Measurements from ENCODE around the gene ANKFY1.

Gene ANKFY1

GRCh38 chr17:4263282-4264215 lies at the start of gene ANKFY1:
Gene ANKFY1, minus strand, starts transcription at chr17:4263979. Its CDS starts 38 bp downstream, at chr17:4263941.
- TF ChIP-seq CTCF (IDR thresholded peaks at IDR 0.05; ENCODE audit: insufficient read depth, low read depth, low read length, missing control alignments): no peak

GRCh38 chr17:4310354-4311060 lies 46.7 kb upstream of the ANKFY1 start:
- no peak for TF ChIP-seq CTCF (IDR thresholded peaks at IDR 0.05; ENCODE audit: insufficient read depth, low read depth, low read length, missing control alignments)
- DNase-seq (ENCODE audit: low read depth): no peak
- no peak overlapping the region for H3K4me3 ChIP-seq (ENCODE audit: low read depth, low read length)

More at GRCh38 chr17:4263282-4264215, at the start of gene ANKFY1:
- peak; percentile 97 for DNase-seq (ENCODE audit: low read depth)
- H3K4me3 ChIP-seq (ENCODE audit: low read depth, low read length): peak within 1 kb of the TSS; percentile 86

- TF ChIP-seq CTCF (IDR thresholded peaks at IDR 0.05; ENCODE audit: insufficient read depth, low read depth, low read length, missing control alignments): no peak
- DNase-seq (ENCODE audit: low read depth): no peak
- no peak overlapping the region for H3K4me3 ChIP-seq (ENCODE audit: low read depth, low read length)
Observed at GRCh38 chr17:4309897-4310296, 46.1 kb upstream of the ANKFY1 start.

GRCh38 chr17:4307179-4307930 lies 43.6 kb upstream of the ANKFY1 start:
- DNase-seq (ENCODE audit: low read depth): no peak
- no peak overlapping the region for H3K4me3 ChIP-seq (ENCODE audit: low read depth, low read length)
- no peak for TF ChIP-seq CTCF (IDR thresholded peaks at IDR 0.05; ENCODE audit: insufficient read depth, low read depth, low read length, missing control alignments)

GRCh38 chr17:4305224-4305623 lies 41.4 kb upstream of the ANKFY1 start:
- DNase-seq (ENCODE audit: low read depth): no peak
- H3K4me3 ChIP-seq (ENCODE audit: low read depth, low read length): no peak overlapping the region
- no peak for TF ChIP-seq CTCF (IDR thresholded peaks at IDR 0.05; ENCODE audit: insufficient read depth, low read depth, low read length, missing control alignments)

GRCh38 chr17:4304417-4305027 lies 40.7 kb upstream of the ANKFY1 start:
- peak; percentile 65 for TF ChIP-seq CTCF (IDR thresholded peaks at IDR 0.05; ENCODE audit: insufficient read depth, low read depth, low read length, missing control alignments)
- no peak overlapping the region for H3K4me3 ChIP-seq (ENCODE audit: low read depth, low read length)
- DNase-seq (ENCODE audit: low read depth): peak; percentile 63

Measured in GM12865 (cell line).